GM12874 (cell line): ENCODE results near the gene GRIK4.

Experiments
- TF ChIP-seq, protein P1 (sequence below): IDR thresholded peaks from 2 replicates; pipeline ENCODE4 v1.5.1; 2011; ENCODE audit warnings: low read depth, mild to moderate bottlenecking, control low read depth, low read length, moderate library complexity; ENCODE audit not compliant: insufficient read depth

Gene GRIK4

DNA sequence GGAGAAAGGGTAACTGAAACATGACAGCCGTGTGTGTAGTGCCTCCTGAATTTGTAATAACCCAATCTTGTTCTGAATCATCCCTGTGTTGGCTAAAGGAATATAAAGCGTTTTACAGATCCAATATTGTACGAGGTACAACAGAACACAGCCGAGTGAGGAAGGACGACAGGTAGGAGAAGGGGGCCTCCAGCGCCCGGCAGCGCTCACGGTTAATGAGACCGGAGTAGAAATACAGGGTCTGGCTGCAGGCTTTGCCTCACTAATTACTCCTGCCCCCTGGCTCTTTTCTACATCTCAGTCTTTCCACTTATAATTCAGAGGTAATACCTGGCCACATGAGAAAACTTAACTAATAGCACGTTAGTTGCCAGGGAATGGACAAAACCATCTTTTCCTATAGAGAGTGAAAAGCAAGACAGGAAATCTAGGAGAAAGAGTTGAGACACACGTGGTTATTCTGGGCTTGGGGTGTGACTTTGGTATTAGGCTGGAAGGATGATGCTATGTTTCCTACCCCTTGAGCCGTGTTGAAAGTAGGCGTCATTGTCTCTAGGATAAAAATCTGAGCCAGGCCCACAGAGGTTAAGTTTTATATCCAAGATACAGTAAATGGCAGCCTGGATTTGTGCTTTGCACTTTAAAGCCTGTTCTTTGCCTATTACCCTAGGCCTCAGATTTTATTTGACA is 54.1 kb downstream of the GRIK4 start:
- TF ChIP-seq, protein P1, sequence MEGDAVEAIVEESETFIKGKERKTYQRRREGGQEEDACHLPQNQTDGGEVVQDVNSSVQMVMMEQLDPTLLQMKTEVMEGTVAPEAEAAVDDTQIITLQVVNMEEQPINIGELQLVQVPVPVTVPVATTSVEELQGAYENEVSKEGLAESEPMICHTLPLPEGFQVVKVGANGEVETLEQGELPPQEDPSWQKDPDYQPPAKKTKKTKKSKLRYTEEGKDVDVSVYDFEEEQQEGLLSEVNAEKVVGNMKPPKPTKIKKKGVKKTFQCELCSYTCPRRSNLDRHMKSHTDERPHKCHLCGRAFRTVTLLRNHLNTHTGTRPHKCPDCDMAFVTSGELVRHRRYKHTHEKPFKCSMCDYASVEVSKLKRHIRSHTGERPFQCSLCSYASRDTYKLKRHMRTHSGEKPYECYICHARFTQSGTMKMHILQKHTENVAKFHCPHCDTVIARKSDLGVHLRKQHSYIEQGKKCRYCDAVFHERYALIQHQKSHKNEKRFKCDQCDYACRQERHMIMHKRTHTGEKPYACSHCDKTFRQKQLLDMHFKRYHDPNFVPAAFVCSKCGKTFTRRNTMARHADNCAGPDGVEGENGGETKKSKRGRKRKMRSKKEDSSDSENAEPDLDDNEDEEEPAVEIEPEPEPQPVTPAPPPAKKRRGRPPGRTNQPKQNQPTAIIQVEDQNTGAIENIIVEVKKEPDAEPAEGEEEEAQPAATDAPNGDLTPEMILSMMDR: no peak

DNA sequence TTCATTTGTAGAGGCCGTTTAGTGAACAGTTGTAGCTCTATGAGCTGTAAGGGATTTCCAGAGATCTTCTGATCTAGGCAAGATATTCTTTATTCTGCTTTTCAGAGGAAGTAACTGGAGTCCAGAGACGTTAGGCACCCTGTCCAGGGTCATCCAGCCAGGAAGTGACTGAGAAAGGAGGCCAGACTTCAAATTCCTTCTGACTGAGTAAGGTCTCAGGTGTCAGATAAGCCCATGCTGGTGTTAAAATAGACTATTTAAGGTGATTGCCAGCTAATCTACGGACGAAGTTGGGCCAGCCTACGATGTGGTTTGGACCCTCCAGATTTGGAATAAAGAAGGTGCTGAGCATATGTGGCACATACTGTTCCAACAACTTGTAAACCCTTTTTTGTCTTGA is 54.6 kb downstream of the GRIK4 start:
- TF ChIP-seq, protein P1: no peak

DNA sequence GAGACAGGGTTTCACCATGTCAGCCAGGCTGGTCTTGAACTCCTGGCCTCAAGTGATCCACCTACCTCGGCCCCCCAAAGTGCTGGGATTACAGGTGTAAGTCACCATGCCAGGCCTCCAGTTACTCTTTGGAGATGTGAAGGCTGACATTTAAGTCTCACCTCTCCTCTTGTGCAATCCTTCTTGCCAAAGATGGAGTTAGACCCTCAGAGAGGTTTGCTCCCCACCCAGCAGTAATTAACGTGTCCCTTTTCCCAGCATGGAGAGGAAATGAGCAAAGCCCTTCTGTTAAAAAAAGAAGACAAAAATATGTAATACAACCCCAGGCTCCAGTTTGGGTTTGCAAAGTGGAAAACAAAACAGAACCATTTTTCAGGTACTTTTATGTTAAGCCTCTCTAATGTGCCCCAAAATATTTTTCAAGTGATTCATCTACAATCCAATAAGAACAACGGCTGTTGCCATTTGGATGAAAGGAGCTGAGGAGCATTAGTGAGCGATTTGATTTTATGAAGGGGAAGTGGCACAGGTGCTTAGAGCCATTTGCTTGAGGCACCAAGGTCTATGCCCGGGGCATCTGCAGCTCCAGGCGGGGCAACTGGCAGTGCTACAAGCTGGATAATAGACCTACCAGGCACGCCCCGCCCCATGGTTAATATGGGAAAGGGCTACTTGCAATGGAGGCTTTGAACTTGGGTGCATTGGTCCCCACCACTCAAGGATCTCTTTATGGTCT is 57.2 kb downstream of the GRIK4 start:
- TF ChIP-seq, protein P1: no peak

DNA sequence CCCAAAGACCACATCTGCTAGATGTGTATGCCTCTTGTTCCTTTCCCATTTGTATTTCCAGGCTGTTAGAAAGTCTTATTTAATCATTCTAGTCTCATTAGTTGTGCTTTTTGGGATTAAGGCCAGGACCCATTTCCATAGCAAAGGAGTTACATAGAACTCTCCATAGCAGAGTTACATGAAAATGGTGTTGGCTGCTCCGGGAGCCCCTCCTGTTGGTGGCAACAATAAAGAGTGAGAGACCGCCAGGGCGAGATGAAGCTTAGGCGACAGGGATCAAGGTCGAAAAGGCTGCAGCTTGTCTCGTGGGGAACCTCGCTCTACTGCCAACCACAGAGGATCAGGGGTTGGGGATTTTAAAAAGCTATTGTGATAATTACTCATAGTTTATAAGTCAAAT is 58.3 kb downstream of the GRIK4 start:
- TF ChIP-seq, protein P1: no peak

DNA sequence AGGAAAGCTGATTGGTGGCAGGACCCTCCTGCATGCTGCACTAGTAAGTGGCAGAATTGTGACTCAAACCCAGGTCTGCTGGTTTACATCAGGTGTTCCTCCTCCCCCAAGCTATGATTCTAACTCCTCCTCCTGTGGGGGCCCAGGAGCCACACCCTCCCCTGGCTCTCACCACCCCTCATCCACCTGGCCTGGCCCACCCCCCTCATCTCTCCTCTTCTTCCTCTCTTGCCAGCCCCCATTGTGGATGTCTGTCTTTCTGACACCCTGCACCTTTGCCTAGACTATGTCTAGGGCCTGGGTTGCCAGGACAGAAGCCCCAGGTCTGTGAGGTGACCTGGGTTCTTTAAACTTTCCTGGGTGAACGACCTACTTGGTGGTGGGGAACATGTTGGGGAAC is 59.9 kb downstream of the GRIK4 start:
- TF ChIP-seq, protein P1: no peak

DNA sequence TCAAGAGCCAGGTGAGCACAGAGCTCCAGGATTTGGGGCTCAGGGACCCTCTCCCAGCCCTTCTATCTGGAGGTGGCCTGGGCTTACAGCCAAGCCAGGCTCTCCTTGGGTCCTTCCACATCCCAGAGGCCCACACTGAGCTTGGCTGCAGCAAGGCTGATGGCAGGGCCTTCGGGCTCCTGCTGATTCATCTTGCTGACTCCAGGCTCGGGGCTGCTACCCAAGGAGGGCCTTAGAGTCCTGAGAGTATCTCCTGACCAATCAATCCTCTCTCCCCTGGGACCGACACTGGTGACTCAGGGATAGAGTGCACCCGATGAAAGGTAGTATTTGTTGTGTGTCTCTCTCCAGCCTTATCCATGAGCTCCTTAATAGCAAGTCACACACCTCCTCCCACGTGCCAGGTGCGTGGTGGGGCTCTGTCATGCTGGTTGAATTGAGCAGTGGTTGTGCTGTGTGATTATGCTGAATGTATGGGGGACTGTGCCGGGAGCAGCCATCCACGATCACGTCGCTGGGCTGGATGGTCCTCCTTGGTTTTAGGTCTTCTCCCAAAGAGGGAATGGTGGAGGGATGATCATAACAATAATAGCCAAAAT is 62.3 kb downstream of the GRIK4 start:
- TF ChIP-seq, protein P1: no peak

DNA sequence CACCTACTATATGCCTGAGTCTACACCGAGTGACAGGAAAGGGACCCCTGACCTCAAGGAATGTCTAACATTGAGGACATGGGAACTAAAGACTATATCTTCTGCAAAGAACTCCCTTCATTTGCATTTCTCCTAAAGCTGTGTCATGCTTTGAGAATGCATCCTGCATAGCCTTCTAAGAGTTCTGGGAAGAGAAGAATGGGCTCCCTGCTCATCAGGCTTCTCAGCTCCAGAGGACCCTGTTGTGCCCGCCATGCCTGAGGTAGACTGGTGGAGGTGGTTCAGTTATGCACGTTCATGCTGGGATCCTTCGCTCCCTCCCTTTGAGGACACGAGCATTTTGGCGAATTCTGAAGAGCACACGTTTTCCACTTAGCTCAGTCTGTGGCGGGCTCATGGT is 63.3 kb downstream of the GRIK4 start:
- TF ChIP-seq, protein P1: no peak
